Right ventricle myocardium inferior (tissue), 1 donor: Measurements from ENCODE around the gene RAB31. TPM values are rescaled to one million over a fixed set of nuclear protein-coding genes. Genes with fewer than 3 reads are reported as not detected.

Source experiments
- ATAC-seq: fragments of 200-7000 bp; cut with Tn5 transposase; one replicate; pipeline ENCODE4 v1.9.1; 2020; ENCODE audit warnings: mild to moderate bottlenecking, moderate library complexity
- DNase-seq: peaks from one replicate; pipeline ENCODE4 v3.0.0; 2021; ENCODE audit errors: missing footprints
- intact Hi-C: fragments of 100-400 bp; cut with DNase I; formaldehyde crosslinking; loops from one replicate; pipeline ENCODE4 v1.11.0; 2022
- total RNA-seq: library from RNA; stranded (reverse); fragmentation: NEBNext Ultra II Directional; extraction: Animal tissue kit (Norgen Biotek cat#: 25700); gene quantifications from one replicate; pipeline ENCODE4 v1.2.1, GENCODE V29; 2021
- donor health status: DM: no; HTN: yes; CAD: no; lungs with severe emphysema.

RAB31 gene
- total RNA-seq, 1 donor from 2014 or later = 11.7 TPM

DNA sequence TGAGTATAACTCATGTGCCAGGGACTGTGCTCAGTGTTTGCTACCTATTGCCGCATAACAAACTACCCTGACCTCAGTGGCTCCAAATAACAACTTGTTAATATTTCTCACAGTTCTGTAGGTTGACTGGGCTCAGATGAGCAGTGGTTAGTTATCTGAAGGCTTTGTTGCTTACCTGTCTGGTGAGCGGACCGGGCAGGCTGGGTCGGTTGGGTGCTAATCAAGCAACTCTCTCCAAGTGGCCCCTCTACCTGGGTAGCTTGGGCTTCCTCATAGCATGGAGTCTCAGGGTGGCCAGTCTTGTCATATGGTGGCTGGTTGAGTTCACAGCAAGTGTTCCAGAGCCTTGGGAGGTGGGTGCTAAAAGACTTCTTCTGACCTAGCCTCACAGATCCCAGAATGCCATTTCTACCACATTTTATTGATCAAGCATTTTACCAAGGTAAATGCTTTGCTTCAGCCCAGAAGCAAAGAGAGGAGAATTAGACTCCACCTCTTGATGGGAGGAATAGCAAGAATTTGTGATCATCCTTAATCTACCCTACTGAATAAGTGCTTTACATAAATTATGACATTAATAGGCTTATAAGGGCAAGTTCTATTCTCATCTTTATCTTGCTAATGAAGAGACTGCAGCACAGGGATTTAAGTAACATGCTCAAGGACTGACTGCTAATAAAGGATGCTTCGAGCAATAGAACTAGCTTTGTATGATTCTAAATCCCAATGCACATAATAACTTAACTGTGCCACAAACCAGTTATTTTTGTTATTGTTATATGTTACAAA, 16.9 kb downstream of the RAB31 start:
- no peak for DNase-seq
- ATAC-seq = no peak
- intact Hi-C loops = no loop called here

DNA sequence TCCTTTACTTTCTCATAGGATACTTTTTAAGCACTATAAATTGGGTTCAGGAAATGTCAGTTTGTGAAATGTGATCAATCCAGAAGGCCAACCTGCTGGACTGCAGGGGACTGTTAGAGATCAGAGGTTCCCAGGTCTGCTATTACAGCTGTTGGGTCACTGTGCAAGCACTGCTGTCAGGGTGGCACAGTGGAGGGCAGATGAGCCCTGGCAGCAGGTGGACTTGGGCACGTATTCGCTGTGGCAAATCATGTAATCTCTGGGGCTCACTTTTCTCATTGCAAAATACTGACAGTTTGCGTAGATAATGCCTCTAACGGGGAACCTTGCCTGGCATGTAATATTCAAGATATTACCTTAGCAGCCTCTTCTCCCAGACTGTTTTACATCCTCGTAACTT, 18.1 kb downstream of the RAB31 start:
- ATAC-seq (no peak), DNase-seq (no peak)
- intact Hi-C loops = no loop called here

- ATAC-seq (no peak), DNase-seq (no peak)
- intact Hi-C loops = no loop called here
Measured at GRCh38 chr18:9726936-9727335, 18.8 kb downstream of the RAB31 start.

- intact Hi-C loops = no loop called here
- ATAC-seq = no peak
- DNase-seq = no peak
Measured at GRCh38 chr18:9730786-9731185, 22.7 kb downstream of the RAB31 start.

- intact Hi-C loops = no loop called here
- DNase-seq (no peak), ATAC-seq (no peak)
Measured at GRCh38 chr18:9731380-9731779, 23.3 kb downstream of the RAB31 start.

DNA sequence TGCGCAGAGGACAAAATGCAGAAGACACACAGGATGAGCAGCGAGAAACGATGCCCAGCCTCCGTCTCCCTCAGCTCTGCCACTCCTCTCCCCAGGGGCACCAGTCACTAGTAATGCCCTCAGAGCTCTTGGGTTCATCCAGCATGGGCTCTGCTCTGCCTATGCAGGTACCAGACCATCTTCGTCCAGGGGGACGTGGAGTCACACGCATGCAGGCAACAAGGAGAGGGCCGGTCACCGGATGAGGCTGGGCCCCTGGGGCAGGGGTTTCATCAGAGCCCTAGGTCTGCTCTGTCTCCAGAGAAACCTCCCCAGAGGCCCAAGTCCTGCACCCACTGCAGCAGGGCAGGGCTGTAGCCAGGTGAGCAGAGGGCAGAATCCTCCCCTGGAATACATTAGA, 23.9 kb downstream of the RAB31 start:
- ATAC-seq (no peak), DNase-seq (peak; percentile 31)
- intact Hi-C loops = no loop called here

DNA sequence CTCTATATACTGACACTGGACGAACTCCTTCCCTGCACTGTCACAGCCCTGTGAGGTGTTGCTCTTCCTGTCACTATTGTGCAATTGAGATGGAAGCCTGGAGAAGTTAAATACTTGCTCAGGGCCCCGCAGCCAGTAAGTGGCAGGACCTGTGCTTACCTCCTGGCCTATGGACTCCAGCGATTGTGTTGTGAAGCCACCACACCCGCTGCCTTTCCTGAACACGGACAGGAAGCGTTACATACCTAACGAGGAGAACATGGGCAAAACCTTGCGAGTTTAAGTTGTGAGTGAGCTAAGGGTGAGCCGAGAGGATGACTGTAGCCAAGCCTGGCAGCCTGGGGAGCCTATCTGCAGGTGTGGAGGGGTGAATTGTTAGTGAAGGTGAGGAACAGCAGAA, 26.1 kb downstream of the RAB31 start:
- intact Hi-C loops = no loop called here
- DNase-seq (peak; percentile 31), ATAC-seq (no peak)

- intact Hi-C loops = no loop called here
- peak; percentile 77 for DNase-seq
- ATAC-seq = no peak
Measured at GRCh38 chr18:9735238-9735637, 27.1 kb downstream of the RAB31 start.

- DNase-seq (peak; percentile 48), ATAC-seq (no peak)
- intact Hi-C loops = no loop called here
Measured at GRCh38 chr18:9735879-9736278, 27.8 kb downstream of the RAB31 start.

DNA sequence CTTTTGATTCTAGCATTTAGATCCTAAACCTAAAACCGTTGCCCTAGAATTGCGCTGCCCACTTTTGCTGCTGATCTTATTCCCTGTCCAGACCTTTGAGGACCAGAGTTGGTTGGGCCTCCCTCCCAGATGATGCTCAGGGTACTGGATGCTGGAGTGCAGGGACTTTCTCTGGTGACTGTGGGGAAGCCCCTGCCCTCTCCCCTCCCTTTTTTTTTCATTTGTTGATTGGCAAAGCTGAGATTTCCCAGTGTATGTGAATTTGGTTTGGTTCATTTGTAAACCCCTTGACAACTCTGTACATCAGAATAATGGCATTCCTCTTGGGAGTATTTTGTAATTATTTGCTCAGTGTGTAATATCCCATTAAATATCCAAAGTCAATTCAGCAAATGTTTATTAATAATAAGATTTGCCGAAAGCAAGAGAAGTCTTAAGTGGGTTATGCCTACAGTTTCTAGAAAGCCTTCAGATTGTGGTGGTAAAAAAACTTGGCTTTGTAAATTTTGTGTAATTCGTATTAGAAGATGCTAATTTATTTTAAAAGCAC, 28.3 kb downstream of the RAB31 start:
- intact Hi-C loops = no loop called here
- no peak for ATAC-seq

GRCh38 chr18:9737006-9737405, 28.9 kb downstream of the RAB31 start:
- intact Hi-C loops = no loop called here
- DNase-seq (no peak), ATAC-seq (no peak)

More for the DNA sequence above, 28.3 kb downstream of the RAB31 start:
- DNase-seq = no peak

DNA sequence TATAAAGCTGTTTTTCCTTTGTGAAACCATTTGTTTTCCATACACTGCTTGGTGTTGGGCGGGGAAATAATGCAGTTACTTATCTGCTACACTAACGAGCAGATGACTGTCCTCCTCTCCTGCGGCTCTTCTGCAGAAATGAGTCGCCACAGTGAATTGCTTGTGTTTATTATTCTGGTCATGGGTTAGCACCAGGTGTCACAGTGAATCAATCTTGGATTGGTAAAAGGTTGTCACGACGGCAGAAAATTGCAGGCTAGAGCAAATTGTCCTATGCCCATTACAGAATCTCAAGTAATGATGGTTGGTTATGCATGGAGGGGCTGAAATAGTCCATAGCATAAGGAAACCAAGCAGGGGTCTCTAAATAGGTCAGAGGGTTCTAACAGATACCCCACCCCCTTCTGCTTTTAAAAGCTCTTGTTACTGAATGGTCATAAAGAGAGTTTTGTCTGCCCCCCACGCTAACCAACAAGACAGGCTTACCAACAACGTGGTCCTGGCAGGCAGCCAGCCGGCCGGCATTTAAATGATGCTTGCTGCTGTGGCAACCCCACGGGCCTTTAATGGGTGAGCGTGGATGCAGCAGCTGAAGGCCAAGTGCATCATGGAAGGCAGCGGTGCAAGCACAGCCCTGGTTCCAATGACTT, 29.5 kb downstream of the RAB31 start:
- intact Hi-C loops = no loop called here
- ATAC-seq (no peak), DNase-seq (peak; percentile 69)

DNA sequence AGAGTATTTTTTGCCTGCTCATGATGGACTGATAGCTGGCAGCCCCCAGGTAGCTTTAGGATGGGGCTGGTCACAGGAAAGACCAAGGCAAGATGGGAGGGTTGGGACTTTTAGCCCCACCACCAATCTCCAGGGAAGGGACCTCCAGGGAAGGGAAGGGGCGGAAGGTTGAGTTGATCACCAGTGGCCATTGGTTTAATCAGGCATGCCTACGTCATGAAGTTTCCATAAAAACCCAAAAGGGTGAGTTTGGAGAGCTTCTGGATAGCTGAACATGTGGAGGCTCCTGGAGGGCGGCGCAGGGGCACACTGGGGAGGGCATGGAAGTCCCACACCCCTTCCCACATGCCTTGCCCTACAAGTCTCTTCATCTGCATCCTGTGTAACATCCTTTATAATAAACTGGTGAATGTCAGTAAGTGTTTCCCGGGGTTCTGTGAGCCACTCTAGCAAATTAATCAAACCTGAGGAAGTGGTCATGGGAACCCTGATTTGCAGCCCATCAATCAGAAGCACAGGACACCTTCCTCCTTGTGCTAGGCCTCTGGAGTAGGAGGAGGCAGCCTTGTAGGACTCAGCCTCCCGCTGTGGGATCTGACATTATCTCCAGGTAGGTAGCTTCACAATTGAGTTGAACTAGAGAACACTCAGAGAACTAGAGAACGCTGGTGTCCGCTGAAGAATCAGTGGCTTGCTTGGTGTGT, 30.3 kb downstream of the RAB31 start:
- intact Hi-C loops = no loop called here
- no peak for DNase-seq
- ATAC-seq = no peak

GRCh38 chr18:9739516-9739915, 31.4 kb downstream of the RAB31 start:
- ATAC-seq (no peak), DNase-seq (no peak)
- intact Hi-C loops = no loop called here

DNA sequence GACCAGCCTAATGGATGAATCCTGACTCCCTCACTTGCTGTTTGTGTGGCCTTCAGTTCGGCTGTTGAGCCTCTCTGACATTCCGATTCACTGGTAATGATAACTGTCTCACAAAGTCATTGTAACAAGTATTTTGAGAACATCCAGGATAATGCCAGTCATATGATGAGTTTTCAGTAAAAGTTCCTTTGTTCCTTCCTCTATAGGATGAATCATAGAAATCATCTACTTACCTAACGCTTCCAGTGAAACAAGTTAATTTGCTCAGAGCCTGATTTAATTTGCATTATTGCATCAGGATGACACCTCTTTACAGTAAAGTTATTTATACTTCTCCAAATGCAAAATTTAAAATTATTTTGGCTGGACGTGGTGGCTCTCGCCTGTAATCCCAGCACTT, 32.0 kb downstream of the RAB31 start:
- no peak for ATAC-seq

GRCh38 chr18:9741406-9741792, 33.3 kb downstream of the RAB31 start:
- DNase-seq (peak; percentile 53), ATAC-seq (peak; percentile 20)
- intact Hi-C loops = no loop called here

More for the DNA sequence above, 32.0 kb downstream of the RAB31 start:
- no peak for DNase-seq
- intact Hi-C loops = no loop called here

DNA sequence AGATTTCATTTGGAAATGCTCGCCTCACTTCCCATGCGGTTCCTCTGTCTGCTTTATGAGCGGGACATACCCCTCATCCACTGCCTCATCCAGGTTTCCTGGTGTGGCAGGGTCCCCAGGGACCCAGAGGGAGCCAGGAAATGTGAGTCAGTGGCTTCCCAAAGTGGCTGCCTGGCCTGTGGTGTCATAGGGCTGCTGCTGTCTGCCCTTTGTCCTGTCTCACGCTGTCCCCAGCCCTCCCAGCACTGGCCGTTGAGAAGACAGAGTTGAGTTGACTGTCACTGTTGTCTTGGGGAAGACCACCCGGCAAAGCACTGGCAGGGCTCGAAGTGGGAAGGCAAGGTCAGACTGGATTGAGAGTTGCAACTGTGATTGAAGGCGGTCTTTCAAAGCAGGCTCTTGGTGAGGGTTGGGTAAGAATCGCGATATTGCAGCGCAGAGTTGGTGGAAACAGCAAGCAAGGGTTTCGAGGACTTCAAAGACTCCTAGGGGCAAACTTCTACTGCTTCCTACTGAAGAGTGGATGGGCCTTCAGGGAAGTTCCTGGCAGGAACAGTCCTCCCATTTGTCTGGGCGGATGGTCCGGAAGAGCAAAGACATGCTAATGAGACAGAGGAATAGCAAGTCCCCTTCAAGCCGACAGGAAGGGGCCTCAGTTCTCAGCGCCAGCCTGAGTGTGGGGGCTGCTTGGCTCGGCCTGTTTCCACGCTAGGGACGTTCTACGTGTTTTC, 33.9 kb downstream of the RAB31 start:
- intact Hi-C loops = no loop called here
- peak; percentile 44 for ATAC-seq

GRCh38 chr18:9742524-9743131, 34.5 kb downstream of the RAB31 start:
- DNase-seq = no peak
- intact Hi-C loops = no loop called here
- ATAC-seq = peak; percentile 59

More for the DNA sequence above, 33.9 kb downstream of the RAB31 start:
- DNase-seq = no peak
